22Rv1 (cell line): ENCODE data around the gene SERHL2.

ENCODE experiments used
- ZFX ChIP-seq: fragments of 450-650 bp; IDR thresholded peaks from 2 replicates; pipeline ENCODE4 v1.6.1; 2017; ENCODE audit warnings: antibody characterized with exemption, borderline replicate concordance
- TF ChIP-seq, protein P1 (sequence below): fragments of 450-650 bp; IDR thresholded peaks from 2 replicates; pipeline ENCODE4 v1.5.1; 2017; ENCODE audit warnings: mild to moderate bottlenecking

DNA sequence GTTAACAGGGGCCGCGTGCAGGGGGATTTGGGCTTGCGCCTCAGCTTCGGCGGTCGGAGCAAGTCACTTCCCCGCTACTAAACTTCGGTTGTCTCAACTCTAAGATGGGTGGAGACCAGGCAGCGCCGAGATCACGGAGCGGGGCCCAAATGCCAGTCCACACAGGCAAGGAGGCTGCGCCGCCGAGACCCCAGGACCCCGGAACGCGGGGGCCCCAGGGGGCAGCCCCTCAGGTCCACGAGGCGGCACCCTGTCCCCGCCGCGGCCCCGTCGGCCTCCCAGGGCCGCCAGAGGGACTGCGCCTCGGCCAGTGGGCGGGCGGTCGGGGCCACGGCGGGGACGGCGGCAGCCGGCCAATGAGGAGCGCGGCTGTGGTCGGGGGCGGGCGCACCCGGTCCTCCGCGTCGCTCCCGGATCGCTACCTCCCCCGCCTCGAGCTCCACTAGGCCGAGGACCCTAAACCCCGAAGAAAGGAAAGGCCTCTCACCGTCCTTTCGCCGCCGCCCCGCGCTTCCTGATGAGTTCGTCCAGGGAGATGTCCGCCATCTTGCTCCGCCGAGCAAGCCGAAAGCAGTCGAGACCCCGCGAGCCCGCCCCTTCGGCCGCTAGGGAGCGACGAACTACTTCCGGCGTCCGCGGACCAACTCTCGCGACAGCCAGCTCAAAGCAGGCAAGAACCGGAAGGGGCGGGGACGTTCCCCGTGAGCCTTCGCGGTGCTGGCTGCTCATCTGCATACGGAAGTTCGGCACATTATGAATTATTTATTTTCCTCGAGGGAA lies 60.7 kb downstream of the SERHL2 start, which contains the start of gene POLDIP3:
- TF ChIP-seq, protein P1, sequence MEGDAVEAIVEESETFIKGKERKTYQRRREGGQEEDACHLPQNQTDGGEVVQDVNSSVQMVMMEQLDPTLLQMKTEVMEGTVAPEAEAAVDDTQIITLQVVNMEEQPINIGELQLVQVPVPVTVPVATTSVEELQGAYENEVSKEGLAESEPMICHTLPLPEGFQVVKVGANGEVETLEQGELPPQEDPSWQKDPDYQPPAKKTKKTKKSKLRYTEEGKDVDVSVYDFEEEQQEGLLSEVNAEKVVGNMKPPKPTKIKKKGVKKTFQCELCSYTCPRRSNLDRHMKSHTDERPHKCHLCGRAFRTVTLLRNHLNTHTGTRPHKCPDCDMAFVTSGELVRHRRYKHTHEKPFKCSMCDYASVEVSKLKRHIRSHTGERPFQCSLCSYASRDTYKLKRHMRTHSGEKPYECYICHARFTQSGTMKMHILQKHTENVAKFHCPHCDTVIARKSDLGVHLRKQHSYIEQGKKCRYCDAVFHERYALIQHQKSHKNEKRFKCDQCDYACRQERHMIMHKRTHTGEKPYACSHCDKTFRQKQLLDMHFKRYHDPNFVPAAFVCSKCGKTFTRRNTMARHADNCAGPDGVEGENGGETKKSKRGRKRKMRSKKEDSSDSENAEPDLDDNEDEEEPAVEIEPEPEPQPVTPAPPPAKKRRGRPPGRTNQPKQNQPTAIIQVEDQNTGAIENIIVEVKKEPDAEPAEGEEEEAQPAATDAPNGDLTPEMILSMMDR, result no peak; the same call in none of the 2 replicates
- TF ChIP-seq ZFX, result no peak
